Endothelial cell of umbilical vein (primary cell): ENCODE measurements around the gene CCDC57.

Experiments
- FOS ChIP-seq: IDR thresholded peaks from 2 replicates; pipeline ENCODE4 v1.6.1; 2011; ENCODE audit warnings: mild to moderate bottlenecking, low read length, moderate library complexity, borderline replicate concordance; ENCODE audit not compliant: insufficient read depth
- MAX ChIP-seq: IDR thresholded peaks from 2 replicates; pipeline ENCODE4 v1.6.1; 2011; ENCODE audit not compliant: insufficient read depth, insufficient read length
- POLR2A ChIP-seq: IDR thresholded peaks from 2 replicates; pipeline ENCODE4 v1.6.1; 2012; ENCODE audit warnings: low read depth, mild to moderate bottlenecking, control low read depth, low read length
- TF ChIP-seq, protein P1 (sequence below), 2 donors: IDR thresholded peaks; 1 replicate in 1 of 2; 2 replicates in 1 of 2; pipeline ENCODE4 v1.5.1; 2011; ENCODE audit warnings: low read length in 2 of 2, mild to moderate bottlenecking in 2 of 2, moderate library complexity in 2 of 2, control low read depth in 1 of 2, inconsistent platforms in 1 of 2, low read depth in 1 of 2; ENCODE audit not compliant: insufficient read depth in 1 of 2; ENCODE audit errors: extremely low read depth in 1 of 2

DNA sequence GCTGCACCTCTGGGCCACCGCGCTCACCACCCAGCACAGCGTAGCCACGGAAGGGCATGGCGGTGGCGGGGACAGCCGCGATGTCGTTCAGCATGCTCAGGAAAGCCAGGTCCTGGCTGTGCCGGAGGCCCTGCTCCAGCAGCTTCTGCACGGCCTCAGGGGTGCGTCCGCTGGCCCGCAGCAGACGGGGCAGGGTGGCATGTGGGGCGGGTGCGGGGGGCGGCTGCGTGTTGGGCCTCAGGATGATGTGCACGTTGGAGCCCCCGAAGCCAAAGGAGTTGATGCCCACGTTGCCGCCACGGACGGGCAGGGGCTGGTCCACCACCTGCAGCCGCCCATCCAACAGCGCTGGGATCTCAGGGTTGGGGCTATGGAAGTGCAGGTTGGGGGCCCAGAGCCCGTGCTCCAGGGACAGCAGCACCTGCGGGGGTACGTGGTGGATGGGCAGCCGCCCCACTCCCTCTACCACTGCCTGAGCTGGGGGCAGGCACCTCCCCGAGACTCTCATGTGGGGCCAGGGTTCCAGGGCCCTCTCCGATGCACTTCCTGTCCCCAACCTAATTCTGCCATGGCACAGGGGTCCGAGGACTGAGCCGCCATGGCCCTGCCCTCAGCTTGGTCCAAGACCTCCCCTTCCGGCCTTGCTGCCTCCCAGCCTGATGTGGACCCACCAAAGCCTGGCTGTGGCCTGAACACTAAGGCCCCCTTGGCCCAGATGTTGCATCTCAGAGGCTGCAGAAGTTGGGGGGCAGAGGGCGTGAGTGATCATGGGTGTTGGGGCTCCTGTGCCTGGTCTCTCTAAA is 121.2 kb downstream of the CCDC57 start:
- TF ChIP-seq MAX (no peak), POLR2A (no peak), FOS (no peak)
- TF ChIP-seq, protein P1, sequence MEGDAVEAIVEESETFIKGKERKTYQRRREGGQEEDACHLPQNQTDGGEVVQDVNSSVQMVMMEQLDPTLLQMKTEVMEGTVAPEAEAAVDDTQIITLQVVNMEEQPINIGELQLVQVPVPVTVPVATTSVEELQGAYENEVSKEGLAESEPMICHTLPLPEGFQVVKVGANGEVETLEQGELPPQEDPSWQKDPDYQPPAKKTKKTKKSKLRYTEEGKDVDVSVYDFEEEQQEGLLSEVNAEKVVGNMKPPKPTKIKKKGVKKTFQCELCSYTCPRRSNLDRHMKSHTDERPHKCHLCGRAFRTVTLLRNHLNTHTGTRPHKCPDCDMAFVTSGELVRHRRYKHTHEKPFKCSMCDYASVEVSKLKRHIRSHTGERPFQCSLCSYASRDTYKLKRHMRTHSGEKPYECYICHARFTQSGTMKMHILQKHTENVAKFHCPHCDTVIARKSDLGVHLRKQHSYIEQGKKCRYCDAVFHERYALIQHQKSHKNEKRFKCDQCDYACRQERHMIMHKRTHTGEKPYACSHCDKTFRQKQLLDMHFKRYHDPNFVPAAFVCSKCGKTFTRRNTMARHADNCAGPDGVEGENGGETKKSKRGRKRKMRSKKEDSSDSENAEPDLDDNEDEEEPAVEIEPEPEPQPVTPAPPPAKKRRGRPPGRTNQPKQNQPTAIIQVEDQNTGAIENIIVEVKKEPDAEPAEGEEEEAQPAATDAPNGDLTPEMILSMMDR (IDR thresholded peaks at IDR 0.05; ENCODE audit: extremely low read depth in 1 of 2, insufficient read depth in 1 of 2, low read depth in 1 of 2, low read length in 2 of 2): no peak
